PFSK-1 (cell line): ENCODE measurements around the gene PCA3.

Source experiments
- POLR2AphosphoS5 ChIP-seq: IDR thresholded peaks from 2 replicates; pipeline ENCODE4 v1.6.1; 2012; ENCODE audit warnings: low read depth, mild to moderate bottlenecking, control low read depth, low read length, moderate library complexity
- REST ChIP-seq, 2 experiments: IDR thresholded peaks; 2 replicates each; pipeline versions ENCODE4 v1.6.1 to v1.8.0; 2011 to 2012; ENCODE audit warnings: low read depth in 2 of 2, low read length in 2 of 2, control low read depth in 1 of 2, inconsistent platforms in 1 of 2, mild to moderate bottlenecking in 1 of 2, moderate library complexity in 1 of 2; ENCODE audit not compliant: insufficient read depth in 1 of 2

GRCh38 chr9:76720245-76720644 is 44.0 kb upstream of the PCA3 start:
- no peak for TF ChIP-seq REST (IDR thresholded peaks at IDR 0.05; ENCODE audit: insufficient read depth in 1 of 2, low read depth in 2 of 2, low read length in 2 of 2)
- no peak for TF ChIP-seq POLR2AphosphoS5
